Kidney (tissue), 14 donors: ENCODE results near the gene FBXO34. TPM values are rescaled to one million over a fixed set of nuclear protein-coding genes. Genes with fewer than 3 reads are reported as not detected.

Source experiments
- DNase-seq, 5 donors: peaks; one replicate each; pipeline ENCODE4 v3.0.0-alpha.2; 2013 to 2020
- FAIRE-seq: peaks from 2 replicates; lab custom pipeline; 2012; peaks lifted over from hg19 to GRCh38; lab: Jason Lieb, UNC
- H3K27ac ChIP-seq, 2 donors: one replicate each; pipeline ENCODE4 v1.7.0; 2013; ENCODE audit warnings: low read depth in 2 of 2, low read length in 2 of 2, inconsistent platforms in 1 of 2
- H3K27me3 ChIP-seq: one replicate; pipeline ENCODE4 v1.7.1; 2013; ENCODE audit warnings: low read length, inconsistent platforms; ENCODE audit not compliant: control insufficient read depth, insufficient read depth
- H3K36me3 ChIP-seq, 3 donors: one replicate each; pipeline versions ENCODE4 v1.7.0 to v1.7.1; 2013; ENCODE audit warnings: low read length in 3 of 3, control low read depth in 1 of 3, inconsistent platforms in 1 of 3; ENCODE audit not compliant: insufficient read depth in 3 of 3, control insufficient read depth in 2 of 3
- H3K4me1 ChIP-seq, 3 donors: one replicate each; pipeline versions ENCODE4 v1.7.0 to v1.7.1; 2013; ENCODE audit warnings: low read length in 3 of 3, inconsistent platforms in 1 of 3, low read depth in 1 of 3; ENCODE audit not compliant: control insufficient read depth in 2 of 3, insufficient read depth in 2 of 3
- H3K4me3 ChIP-seq, 3 donors: one replicate each; pipeline versions ENCODE4 v1.7.0 to v1.8.1; 2013; ENCODE audit warnings: low read length in 3 of 3, control low read depth in 1 of 3, inconsistent platforms in 1 of 3
- H3K9ac ChIP-seq, 3 donors: one replicate each; pipeline versions ENCODE4 v1.7.0 to v1.7.1; 2013; ENCODE audit warnings: low read length in 3 of 3, control low read depth in 1 of 3, inconsistent platforms in 1 of 3
- H3K9me3 ChIP-seq, 3 donors: one replicate each; pipeline versions ENCODE4 v1.7.0 to v1.7.1; 2013; ENCODE audit warnings: low read length in 3 of 3, control low read depth in 1 of 3, inconsistent platforms in 1 of 3; ENCODE audit not compliant: control insufficient read depth in 2 of 3, insufficient read depth in 1 of 3
- intact Hi-C: fragments of 100-400 bp; cut with DNase I; formaldehyde crosslinking; loops from one replicate; pipeline ENCODE4 v1.11.1; 2022
- polyA plus RNA-seq: library from polyadenylated mRNA; stranded (reverse); fragments of 350-450 nt; fragmentation: Illumina TruSeq; extraction: RNeasy Lipid Tissue Mini Kit (QIAGEN cat#74804); gene quantifications from one replicate; pipeline ENCODE4 v1.2.3, GENCODE V29; 2014; ENCODE audit warnings: low read depth, low replicate concordance; ENCODE audit not compliant: insufficient read depth
- total RNA-seq: library from RNA; stranded (reverse); fragmentation: NEBNext Ultra II Directional; extraction: Animal tissue kit (Norgen Biotek cat#: 25700); gene quantifications from one replicate; pipeline ENCODE4 v1.2.1, GENCODE V29; 2021
- TF ChIP-seq, protein P1 (sequence below): IDR thresholded peaks from 3 replicates; pipeline ENCODE4 v1.5.1; 2012; ENCODE audit warnings: mild to moderate bottlenecking, moderate library complexity, borderline replicate concordance; ENCODE audit not compliant: insufficient read depth; ENCODE audit errors: extremely low read depth
- donor health status: control.
- donor health status: control.
- donor health status: control.
- donor health status: control.
- donor health status: control.
- donor health status: DM: yes; HTN: yes; CAD: no.
- donor health status: Normal renal cell carcinoma (clear cell type).

The FBXO34 gene
- total and polyA plus RNA-seq, 2 donors from 2014 or later, result 12.8 to 38.5 TPM

GRCh38 chr14:55316564-55316963 lies 45.3 kb downstream of the FBXO34 start:
- TF ChIP-seq, protein P1, sequence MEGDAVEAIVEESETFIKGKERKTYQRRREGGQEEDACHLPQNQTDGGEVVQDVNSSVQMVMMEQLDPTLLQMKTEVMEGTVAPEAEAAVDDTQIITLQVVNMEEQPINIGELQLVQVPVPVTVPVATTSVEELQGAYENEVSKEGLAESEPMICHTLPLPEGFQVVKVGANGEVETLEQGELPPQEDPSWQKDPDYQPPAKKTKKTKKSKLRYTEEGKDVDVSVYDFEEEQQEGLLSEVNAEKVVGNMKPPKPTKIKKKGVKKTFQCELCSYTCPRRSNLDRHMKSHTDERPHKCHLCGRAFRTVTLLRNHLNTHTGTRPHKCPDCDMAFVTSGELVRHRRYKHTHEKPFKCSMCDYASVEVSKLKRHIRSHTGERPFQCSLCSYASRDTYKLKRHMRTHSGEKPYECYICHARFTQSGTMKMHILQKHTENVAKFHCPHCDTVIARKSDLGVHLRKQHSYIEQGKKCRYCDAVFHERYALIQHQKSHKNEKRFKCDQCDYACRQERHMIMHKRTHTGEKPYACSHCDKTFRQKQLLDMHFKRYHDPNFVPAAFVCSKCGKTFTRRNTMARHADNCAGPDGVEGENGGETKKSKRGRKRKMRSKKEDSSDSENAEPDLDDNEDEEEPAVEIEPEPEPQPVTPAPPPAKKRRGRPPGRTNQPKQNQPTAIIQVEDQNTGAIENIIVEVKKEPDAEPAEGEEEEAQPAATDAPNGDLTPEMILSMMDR, result no peak
- intact Hi-C loops, result no loop called here
- no peak overlapping the region for H3K9ac ChIP-seq
- H3K36me3 ChIP-seq, result peaks cover 0 to 2% (median 0%) of the 10 kb centered on the region in 3 donors
- H3K9me3 ChIP-seq, result peaks cover 0 to 11% (median 0%) of the 10 kb centered on the region in 3 donors
- DNase-seq, result peak in 4 of 5 donors; percentile 48 to 78 (median 64)
- no peaks in the 10 kb centered on the region for H3K27me3 ChIP-seq
- no peak overlapping the region for H3K4me3 ChIP-seq
- H3K4me1 ChIP-seq, result peaks cover 0 to 5% (median 3%) of the 10 kb centered on the region in 3 donors
- no peak for FAIRE-seq
- H3K27ac ChIP-seq, result peak overlapping the region; percentile 34 to 80

DNA sequence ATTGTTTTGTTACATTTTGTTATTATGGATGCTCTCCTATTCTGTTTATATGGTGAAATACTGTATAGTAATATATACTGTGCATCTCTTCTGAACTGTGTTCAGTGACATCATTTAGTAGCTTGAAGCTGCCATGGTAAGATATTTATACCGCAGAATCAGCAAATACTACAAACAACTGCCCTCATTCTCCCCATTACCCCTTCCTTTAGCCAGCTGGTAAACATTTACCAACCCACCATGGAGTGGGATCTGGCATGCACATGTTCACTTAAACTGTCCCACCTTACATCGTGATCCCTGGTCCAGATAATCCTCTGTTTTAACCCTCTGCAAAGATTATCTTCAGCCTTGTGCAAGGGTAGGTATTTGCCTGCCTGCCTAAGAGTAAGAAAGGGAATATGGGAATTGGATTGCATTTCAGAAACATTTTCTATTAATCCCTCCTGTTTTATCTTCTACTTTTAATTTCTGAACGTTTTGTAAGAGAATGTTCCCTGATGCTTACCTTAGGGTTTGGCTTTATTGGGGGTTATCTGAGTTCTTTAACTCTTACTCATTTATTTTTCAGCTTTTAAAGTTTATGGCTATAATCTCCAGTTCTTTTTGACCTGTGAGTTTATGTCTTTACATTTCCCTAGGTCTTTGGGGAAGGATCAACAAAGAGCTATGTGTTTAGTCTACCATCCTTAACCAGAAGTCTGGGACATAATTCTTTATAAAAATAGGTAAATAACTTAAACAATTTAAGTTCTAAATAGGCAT lies 46.5 kb downstream of the FBXO34 start:
- Histone ChIP-seq H3K9ac (no peak overlapping the region), H3K4me3 (no peak overlapping the region), H3K27ac (peak overlapping the region in 1 of 2 donors; percentile 32), H3K4me1 (peaks cover 0 to 5% (median 3%) of the 10 kb centered on the region in 3 donors), H3K9me3 (peaks cover 0 to 3% (median 0%) of the 10 kb centered on the region in 3 donors), H3K27me3 (no peaks in the 10 kb centered on the region), H3K36me3 (no peaks in the 10 kb centered on the region)
- intact Hi-C loops, result no loop called here
- TF ChIP-seq, protein P1, result no peak
- FAIRE-seq (no peak), DNase-seq (no peak)

- no peaks in the 10 kb centered on the region for H3K9me3 ChIP-seq
- H3K9ac ChIP-seq, result no peak overlapping the region
- peaks cover 0 to 5% (median 3%) of the 10 kb centered on the region in 3 donors for H3K4me1 ChIP-seq
- TF ChIP-seq, protein P1, result no peak
- DNase-seq (no peak), FAIRE-seq (no peak)
- peak overlapping the region in 1 of 2 donors; percentile 48 for H3K27ac ChIP-seq
- H3K36me3 ChIP-seq, result no peaks in the 10 kb centered on the region
- intact Hi-C loops, result no loop called here
- H3K27me3 ChIP-seq, result no peaks in the 10 kb centered on the region
- H3K4me3 ChIP-seq, result no peak overlapping the region
These were observed 47.5 kb downstream of the FBXO34 start for GRCh38 chr14:55318694-55319093.
